Measurements from ENCODE around the gene RFTN1.

The RFTN1 gene

GRCh38 chr3:16448639-16449070, 64.8 kb downstream of the RFTN1 start:
- H3K4me3 ChIP-seq, result no peak overlapping the region
- peak overlapping the region in 5 of 21 experiments; percentile 2 to 45 (median 38) for H3K27ac ChIP-seq

GRCh38 chr3:16447135-16447534, 66.4 kb downstream of the RFTN1 start:
- H3K4me3 ChIP-seq, result no peak overlapping the region
- H3K27ac ChIP-seq, result no peak overlapping the region

- no peak overlapping the region for H3K27ac ChIP-seq
- H3K4me3 ChIP-seq, result no peak overlapping the region
These were observed 69.2 kb downstream of the RFTN1 start for GRCh38 chr3:16444344-16444743.

GRCh38 chr3:16442730-16443129, 70.8 kb downstream of the RFTN1 start:
- Histone ChIP-seq H3K27ac (no peak overlapping the region), H3K4me3 (no peak overlapping the region)

- H3K4me3 ChIP-seq, result no peak overlapping the region
- H3K27ac ChIP-seq, result peak overlapping the region in 2 of 21 experiments; percentile 7 to 45
These were observed 72.1 kb downstream of the RFTN1 start for GRCh38 chr3:16441371-16441875.

GRCh38 chr3:16439848-16440708, 73.4 kb downstream of the RFTN1 start:
- peak overlapping the region in 7 of 21 experiments; percentile 8 to 52 (median 26) for H3K27ac ChIP-seq
- H3K4me3 ChIP-seq, result no peak overlapping the region

- H3K4me3 ChIP-seq, result no peak overlapping the region
- H3K27ac ChIP-seq, result peak overlapping the region in 6 of 21 experiments; percentile 8 to 52 (median 27)
These were observed 74.2 kb downstream of the RFTN1 start for GRCh38 chr3:16439163-16439847.

GRCh38 chr3:16437640-16438039, 75.9 kb downstream of the RFTN1 start:
- Histone ChIP-seq H3K27ac (no peak overlapping the region), H3K4me3 (no peak overlapping the region)

GRCh38 chr3:16433701-16434151, 79.8 kb downstream of the RFTN1 start:
- no peak overlapping the region for H3K27ac ChIP-seq
- no peak overlapping the region for H3K4me3 ChIP-seq

GRCh38 chr3:16432714-16433113, 80.8 kb downstream of the RFTN1 start:
- H3K27ac ChIP-seq, result no peak overlapping the region

GRCh38 chr3:16430717-16431630, 82.5 kb downstream of the RFTN1 start:
- H3K27ac ChIP-seq, result no peak overlapping the region
- no peak overlapping the region for H3K4me3 ChIP-seq

More at GRCh38 chr3:16432714-16433113, 80.8 kb downstream of the RFTN1 start:
- no peak overlapping the region for H3K4me3 ChIP-seq

- H3K4me3 ChIP-seq, result no peak overlapping the region
- peak overlapping the region in 2 of 21 experiments; percentile 0 to 18 for H3K27ac ChIP-seq
These were observed 84.4 kb downstream of the RFTN1 start for GRCh38 chr3:16429086-16429485.

GRCh38 chr3:16428612-16429011, 84.9 kb downstream of the RFTN1 start:
- H3K27ac ChIP-seq, result no peak overlapping the region
- no peak overlapping the region for H3K4me3 ChIP-seq

GRCh38 chr3:16427103-16427965, 86.2 kb downstream of the RFTN1 start:
- no peak overlapping the region for H3K4me3 ChIP-seq
- H3K27ac ChIP-seq, result peak overlapping the region in 9 of 21 experiments; percentile 12 to 65 (median 29)

GRCh38 chr3:16426665-16427064, 86.8 kb downstream of the RFTN1 start:
- Histone ChIP-seq H3K27ac (peak overlapping the region in 7 of 21 experiments; percentile 18 to 65 (median 38)), H3K4me3 (no peak overlapping the region)

GRCh38 chr3:16426029-16426400, 87.5 kb downstream of the RFTN1 start:
- Histone ChIP-seq H3K4me3 (no peak overlapping the region), H3K27ac (peak overlapping the region in 1 of 21 experiments; percentile 2)

GRCh38 chr3:16425398-16426028, 88.0 kb downstream of the RFTN1 start:
- Histone ChIP-seq H3K27ac (peak overlapping the region in 2 of 21 experiments; percentile 2 to 44), H3K4me3 (no peak overlapping the region)
